HuH-7.5 (cell line): ENCODE data around the gene SNTA1.
"Not testable (repeated sequence)": the region's sequence is repeated elsewhere in the genome, so short reads cannot be mapped to it uniquely, and the experiment has no call there.

Source experiments
- DNase-seq: peaks from one replicate; pipeline ENCODE4 v3.0.0; 2011; ENCODE audit warnings: low spot score

SNTA1 gene

DNA sequence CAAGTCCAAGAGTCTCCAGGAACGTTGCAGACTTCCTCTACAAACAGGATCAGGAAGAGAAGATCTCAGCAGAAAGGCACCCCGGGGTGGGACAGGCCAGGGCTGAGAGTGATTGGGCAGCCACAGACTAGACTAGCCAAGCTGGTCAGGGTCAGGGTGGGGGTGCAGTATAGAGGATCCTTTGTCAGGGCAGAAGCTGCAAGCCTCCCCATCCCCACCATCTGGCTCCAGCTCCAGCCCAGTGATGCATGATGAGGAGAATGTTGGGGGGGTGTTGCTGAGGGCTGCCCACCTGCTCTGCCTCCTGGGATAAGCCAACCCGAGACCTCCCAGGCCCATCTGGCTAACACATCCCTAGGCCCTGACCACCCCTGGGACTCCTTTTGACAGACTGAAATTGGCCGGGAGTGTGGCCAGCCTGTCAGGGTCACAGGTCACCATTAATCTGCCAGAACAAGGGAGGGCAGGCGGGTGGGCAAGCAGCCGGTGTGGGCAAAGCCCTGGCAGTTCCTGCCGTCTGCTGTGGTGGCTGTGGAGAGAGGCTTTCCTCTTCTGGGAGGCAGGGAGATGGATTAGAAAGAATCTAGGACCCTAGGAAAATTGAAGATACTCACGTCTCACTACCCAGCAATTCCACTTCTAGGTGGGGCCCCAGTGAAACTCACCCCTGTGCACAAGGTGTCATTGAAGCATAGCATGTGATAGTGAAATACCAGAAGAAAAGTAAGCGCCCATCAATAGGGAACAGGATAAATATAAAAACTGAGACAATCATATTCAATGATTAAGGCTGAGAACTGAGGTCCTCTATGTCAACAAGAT, 22.1 kb upstream of the SNTA1 start:
- no peak for DNase-seq

DNA sequence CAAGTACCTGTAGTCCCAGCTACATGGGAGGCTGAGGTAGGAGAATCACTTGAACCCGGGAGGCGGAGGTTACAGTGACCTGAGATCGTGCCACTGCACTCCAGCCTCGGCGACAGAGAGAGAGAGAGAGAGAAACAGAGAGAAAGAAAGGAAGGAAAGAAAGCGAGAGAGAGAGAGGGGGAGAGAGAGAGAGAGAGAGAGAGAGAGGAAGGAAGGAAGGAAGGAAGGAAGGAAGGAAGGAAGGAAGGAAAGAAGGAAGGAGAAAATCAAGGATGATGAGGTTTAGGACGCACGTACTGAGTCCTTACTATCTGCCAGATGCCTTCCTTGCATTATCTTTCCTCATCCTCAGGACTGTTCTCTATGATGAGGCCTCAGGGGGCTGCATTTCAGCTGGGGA, 21.2 kb upstream of the SNTA1 start:
- DNase-seq, result not testable (repeated sequence)

DNA sequence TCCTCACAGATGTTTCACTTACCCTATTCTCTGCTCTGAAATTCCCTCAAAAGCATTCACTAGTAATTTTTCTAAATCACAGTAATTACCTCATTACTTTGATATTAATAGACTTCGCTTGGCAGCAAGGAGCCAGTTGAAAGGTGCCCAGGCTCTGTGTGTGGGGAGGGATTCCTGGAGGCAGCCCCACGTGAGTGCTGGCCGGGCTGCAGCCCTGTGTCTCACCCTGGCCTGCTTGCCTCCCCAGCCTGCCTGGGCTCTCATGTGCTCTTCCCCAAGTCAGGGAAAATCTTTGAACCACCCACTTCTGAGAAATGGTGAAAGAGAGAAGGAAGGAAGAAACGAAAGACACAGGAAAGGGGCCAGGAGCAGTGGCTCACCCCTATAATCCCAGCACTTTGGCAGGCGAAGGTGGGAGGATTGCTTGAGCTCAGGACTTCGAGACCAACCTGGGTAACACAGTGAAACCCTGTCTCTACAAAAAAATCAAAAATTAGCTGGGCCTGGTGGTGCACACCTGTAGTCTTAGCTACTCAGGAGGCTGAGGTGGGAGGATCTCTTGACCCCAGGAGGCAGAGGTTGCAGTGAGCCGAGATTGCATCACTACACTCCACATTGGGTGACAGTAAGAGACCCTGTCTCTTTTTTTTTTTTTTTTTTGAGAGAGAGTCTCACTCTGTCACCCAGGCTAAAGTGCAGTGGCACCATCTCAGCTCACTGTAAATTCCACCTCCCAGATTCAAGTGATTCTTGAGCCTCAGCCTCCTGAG, 20.0 kb upstream of the SNTA1 start:
- no peak for DNase-seq

DNA sequence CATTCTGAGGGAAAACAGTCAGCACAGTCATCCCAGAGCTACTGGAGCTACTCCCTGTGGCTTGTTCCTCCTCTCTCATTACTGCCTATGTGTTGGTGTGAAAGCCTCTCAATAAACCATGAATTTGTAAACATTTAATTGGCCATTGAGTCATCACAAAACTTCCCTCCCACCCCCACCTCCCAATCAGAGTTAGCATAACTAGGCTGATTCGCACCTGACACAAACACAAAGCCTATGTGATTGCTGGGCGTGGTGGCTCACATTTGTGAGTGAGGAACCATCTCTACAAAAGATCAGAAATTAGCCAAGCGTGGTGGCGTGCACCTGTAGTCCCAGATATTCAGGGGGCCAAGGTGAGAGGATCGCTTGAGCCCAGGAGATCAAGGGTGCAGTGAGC, 17.1 kb upstream of the SNTA1 start:
- DNase-seq, result no peak

DNA sequence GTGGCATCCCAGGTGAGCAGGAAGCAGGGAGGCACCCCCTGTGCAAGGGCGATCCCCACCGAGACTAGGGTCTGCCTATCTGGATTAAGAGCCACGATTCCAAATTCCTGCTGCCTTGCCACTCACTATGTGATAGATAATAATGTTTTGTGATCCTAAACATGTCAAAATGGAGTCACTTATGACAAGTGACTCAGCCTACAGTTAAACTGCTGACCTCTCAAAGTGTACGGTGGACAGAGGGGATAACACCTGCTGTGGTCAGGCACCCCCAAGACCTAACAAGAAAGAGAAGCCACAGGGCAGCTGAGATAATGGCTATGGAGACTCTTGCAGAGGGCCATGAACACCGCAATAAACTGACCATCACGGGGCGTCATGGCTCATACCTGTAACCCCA, 16.0 kb upstream of the SNTA1 start:
- DNase-seq, result no peak

DNA sequence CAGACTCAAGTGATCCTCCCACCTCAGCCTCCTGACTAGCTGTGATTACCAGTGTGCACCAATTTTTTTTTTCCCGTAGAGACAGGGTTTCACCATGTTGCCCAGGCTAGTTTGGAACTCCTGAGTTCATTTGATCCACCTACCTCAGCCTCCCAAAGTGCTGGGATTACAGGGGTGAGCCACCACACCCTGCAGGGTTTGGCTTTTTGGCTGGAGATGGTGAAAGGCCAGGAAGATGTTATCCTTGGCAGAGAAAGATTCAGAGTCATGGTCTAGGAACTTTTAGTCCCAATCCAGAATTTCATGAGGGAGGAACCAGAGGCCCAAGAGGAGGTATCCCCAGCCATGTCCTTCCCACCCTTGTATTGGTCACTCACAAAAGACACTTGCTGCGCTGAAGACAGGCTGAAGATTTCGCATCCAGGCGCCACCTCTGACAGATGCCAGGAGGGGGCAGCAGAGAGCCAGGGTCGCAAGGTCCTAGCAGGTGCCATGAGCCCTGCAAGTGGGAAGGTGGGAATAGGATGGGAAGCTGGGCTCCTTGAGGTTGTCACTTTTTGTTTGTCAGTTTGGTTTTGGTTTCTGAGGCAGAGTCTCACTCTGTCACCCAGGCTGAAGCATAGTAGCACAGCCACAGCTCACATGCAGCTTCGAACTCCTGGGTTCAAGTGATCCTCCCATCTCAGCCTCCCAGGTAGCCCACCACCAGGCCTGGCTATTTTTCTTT, 13.5 kb upstream of the SNTA1 start:
- DNase-seq, result peak; percentile 84

DNA sequence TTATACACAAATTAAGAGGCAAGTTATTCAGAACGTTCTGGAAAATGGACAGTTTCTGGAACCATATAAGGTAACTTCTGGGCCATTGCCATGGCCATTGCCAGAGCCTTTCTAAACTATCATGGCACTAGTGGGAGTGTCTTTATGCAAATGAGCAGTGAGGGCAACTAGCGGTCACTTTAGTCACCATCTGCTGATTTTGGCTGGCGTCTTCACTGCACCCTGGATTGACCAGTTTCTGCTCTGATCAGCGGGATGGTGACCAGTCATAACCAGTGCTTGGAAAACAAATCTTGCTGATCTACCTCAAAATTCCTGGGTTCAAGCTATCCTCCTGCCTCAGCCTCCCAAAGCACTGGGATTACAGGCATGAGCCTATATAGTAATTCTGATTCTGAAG, 7.3 kb upstream of the SNTA1 start:
- DNase-seq, result no peak

DNA sequence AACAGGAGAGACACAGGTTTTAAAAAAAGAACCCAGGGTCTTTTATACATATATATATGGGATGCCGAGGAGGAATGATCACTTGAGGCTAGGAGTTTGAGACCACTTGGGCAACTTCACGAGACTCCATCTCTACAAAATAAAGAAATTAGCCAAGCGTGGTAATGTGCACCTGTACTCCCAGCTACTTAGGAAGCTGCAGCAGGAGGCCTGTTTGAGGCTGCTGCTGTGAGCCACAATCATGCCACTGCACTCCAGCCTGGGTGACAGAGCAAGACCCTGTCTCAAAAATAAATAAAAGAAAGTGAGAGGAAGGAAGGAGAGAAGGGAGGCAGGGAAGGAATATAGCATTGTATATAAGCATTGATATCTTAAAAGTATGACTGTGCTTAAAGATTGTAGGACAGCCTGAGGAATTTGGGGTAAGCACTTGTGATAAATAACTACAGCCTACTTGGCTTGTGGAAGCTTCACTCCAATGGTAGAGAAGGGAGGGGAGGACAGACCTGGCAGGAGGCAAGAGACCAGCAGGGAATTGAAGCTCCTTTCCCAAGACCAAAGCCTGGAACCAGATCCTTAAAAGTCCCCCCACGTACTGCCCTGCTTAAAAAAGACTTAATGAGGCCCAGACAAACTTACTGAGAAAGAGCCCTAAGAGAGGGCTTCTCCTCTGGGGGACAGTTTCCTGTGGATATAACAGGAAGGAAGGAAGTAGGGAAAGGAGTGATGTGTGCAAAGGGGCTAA, 2.5 kb upstream of the SNTA1 start:
- no peak for DNase-seq

DNA sequence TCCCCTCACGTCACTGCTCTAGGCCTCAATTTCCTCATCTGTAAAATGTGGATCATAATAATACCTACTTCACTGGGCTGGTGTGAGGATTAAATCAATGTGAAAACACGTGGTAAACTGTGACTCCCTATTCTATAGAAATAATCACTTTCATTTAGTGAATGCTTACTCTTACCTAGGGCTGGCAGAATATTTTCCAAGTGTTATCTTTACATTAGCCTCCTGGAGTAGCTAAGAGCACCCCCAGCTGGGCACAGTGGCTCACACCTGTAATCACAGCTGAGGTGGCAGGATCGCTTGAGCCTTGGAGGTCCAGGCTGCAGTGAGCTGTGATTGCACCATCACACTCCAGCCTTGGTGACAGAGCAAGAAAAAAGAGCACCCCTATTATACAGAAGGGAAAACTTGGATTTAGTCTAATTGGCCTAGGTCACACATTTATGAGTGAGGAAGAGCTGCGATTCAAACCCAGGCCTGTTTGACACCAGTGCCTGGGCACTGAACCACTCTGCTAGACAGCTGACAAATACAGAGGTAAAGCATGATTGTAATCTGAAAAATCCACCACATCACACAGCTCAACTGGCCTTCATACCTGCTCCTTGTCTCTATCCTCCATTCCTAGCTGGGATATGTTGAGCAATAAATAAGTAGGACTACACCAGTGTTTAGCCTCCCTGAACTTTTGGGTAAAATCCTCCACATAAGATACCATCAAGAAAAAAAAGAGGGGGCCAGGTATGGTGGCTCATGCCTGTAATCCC, 1.4 kb upstream of the SNTA1 start:
- peak; percentile 54 for DNase-seq

DNA sequence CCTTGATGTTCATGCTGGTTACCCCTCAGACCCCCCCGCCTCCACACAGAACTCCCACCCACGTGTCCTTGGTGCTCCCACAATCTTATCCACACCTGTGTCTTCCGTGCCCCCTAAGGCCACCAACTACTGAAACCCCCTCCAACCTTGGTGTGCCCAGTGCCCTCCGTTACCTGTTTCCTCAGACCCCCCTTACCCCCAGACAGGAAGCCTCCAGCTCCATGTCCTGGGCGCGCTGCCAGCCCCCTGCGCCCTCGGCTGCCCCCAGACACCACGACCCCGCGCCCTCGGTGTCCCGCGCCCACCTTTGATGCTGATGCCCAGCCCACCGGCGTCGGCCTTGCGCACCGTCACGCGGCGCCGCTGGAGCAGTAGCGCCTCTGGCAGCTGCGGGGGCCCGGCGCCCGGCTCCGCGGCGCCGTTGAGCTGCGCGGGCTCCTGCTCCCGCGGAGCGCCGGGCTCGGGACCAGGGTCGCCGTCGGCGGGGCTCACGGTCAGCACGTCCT, 504 bp downstream of the SNTA1 start:
- DNase-seq, result no peak

DNA sequence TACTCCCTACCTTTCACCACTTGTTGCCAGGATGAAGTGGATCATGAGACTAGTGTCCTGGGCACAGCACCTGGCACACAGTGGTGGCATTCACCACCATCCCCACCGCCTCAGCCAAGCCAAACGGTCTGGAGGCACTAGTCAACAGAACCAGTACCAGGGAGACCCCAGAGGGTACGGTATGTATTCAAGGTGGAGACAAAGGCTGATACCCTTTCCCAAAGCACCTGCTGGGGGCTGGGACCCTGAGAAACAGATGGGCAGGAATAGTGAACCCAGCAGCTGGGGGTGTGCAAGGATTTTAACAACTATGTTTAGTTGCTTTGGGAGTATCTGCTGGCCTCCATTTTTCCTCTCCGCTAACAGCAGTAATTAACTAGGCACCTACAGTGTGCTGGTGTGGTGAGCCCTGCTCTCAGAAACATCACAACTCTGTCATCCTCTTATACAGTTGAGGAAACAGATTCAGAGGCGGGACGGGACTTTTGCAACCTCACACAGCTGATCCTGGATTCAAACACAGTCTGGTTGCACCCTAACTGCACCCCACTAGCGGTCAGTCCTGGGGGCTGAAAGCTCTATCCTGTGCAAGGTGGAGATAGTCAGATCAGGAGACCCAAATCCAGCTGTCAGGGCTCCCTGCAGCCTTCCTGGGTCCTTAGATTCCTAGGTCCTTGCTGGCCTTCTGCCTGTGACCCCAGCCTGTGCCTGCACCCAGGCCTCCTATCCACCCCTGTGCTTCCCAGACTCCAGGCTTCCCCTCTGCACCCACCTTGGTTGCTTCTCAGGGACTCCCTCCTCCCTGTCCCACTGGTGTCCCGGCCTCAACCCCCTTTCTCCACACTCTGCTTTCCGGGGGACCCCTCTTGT, 1.2 kb downstream of the SNTA1 start:
- DNase-seq, result peak; percentile 46

DNA sequence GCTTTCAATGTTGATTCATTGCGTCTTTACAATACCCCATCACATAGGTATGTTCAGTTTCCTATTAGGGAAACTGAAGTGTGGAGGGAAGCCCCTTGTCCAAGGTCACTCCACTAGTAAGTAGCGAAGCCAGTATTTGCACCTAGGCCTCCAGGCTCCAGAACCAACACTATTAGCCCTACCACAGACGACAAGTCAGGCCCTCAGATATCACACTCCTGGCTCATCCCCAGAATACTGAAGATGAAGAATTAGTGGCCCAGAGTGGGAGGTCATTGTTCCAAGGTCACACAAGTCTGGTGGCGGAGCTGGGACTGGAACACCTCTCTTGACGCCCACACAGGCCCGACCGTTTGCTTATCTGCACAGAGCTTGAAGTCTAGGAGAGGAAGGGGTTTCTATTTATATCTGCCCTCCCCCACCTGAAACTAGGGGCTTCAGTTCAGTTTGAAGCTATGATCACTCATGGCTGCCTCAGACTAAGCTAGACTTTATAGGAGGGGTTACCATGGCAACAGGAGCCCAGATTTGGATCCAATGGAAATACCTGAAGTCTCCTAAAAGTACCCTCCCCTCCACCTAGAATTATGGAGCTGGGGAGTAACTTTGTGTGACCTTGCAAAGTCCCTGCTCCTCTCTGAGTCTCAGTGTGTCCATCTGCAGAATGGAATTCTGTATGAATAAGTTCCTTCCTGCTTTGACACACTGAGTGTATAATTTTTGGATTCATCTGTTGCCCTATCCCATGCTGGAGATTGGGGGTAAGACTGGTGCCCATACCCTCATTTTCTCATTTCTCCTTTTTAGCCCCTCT, 2.2 kb downstream of the SNTA1 start:
- peak; percentile 42 for DNase-seq

DNA sequence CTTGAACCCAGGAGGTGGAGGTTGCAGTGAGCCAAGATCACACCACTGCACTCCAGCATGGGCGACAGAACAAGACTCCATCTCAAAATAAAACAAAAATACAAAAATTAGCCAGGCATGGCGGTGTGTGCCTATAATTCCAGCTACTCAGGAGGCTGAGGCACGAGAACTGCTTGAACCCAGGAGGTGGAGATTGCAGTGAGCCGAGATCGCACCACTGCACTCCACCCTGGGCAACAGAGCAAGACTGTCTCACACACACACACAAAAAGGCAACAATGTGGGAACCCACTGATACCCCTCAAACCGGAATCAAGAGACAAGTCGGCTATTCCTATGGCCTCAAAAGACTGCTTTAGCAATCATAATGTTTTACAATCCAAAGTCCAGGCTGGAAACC, 3.0 kb downstream of the SNTA1 start:
- not testable (repeated sequence) for DNase-seq

DNA sequence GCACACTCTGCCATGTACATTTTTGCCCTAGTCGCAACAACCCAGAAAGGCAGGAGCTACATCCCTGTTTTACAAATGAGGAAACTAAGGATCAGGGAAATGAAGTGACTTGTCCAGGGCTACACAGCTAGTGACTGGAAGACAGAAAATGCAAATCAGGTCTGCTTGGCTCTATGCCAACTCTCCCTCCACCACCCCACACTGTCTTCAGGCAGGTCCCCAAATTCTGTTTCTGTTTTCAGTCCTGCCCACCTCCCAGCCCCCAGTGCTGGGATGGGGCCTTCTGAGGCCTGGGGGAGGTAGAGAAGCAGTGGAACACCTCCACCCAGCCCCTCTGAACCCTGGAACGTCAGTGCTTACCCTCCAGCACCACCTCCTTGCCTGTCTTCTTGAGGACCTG, 5.1 kb downstream of the SNTA1 start:
- no peak for DNase-seq

DNA sequence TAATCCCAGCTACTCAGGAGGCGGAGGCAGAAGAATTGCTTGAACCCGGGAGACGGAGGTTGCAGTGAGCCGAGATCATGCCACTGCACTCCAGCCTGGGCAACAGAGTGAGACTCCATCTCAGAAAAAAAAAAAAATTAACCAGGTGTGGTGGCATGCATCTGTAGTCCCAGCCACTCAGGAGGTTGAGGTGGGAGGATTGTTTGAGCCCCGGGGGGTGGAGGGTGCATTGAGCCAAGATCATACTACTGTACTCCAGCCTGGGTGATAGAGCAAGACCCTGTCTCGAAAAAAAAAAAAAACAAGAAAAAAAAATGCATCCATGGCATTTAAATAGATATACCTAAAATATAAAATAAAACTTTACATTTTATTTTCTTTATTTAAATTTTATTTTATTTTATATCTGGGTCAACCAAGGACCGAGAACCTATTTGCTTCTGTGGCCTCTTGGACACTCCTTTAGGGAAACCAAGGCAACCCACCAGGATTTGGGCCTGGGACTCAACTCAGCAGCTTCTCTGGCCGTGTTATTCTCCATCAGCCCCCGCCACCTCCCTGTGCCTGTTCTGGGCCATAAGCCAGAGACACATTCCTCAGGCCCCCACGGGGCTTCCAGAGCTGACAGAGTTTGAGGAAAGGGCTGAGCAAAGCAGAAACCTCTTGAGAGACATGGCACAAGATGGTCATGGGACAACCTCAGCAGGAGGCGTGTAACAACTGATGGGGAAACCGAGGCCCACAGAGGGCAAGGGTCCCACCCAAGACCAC, 6.2 kb downstream of the SNTA1 start:
- no peak for DNase-seq

DNA sequence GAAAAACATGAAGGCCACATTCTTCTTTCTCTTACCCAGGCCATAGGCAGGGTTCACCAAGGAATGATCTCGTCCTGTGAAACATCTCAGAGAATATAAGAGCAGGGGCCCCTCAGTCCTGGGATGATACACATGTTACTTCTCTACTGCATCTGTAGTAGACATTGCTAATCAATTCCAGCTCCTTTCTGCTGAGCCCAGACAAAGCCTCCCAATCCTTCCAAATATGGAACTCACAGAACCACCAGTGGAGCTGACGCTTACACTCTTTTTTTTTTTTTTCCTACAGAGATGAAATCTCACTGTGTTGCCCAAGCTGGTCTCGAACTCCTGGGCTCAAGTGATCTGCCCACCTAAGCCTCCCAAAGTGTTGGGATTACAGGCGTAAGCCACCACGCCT, 9.1 kb downstream of the SNTA1 start:
- DNase-seq, result no peak

DNA sequence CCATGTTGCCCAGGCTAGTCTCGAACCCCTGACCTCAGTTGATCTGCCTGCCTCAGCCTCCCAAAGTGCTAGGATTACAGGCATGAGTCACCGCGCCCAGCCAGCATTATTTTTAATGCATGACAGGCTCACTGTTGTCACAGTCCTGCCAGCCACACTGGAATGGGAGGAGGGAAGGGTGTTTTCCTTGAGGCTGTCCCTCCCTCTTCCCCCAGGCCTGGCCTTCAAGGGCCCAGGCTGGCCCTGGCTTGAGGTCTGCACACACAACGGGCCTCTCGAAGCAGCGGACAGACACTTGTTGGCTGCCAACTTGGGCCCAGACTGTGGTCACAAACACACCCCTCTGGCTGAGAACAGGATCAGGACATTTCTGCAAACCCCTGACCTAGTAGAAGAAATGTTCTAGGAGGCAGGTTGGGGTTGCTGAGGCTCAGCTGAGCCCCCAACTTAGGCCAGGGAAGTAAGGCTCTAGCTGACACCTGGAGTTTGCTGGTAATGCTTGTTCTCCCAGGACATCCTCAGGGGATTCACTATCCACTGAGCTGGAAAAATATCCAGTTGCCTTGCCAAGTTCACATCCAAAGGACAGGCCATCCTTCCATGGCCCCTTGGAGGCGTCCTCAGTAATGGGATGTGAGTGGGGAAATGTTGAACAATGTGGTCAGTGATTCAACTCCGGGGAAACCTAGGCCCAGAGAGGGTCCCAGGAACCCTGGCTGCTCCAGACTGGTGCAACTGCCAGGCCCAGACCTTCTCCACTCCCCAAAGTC, 9.9 kb downstream of the SNTA1 start:
- no peak for DNase-seq
